A673 (cell line): Measurements from ENCODE around the gene SVIL. TPM values are rescaled to one million over a fixed set of nuclear protein-coding genes. Genes with fewer than 3 reads are reported as not detected.
A peak's percentile ranks its signal among the peaks of the same experiment; 100 is the strongest.
"Not testable (repeated sequence)": the region's sequence is repeated elsewhere in the genome, so short reads cannot be mapped to it uniquely, and the experiment has no call there.

Source experiments
- BruUV-seq: library from RNA; stranded (reverse); fragments of 400-500 nt; replicated peaks from 2 replicates; lab custom pipeline; 2021; lab: Mats Ljungman, UMichigan
- CTCF ChIA-PET: fragments of 300-600 bp; sonication (Branson Sonifier 250); formaldehyde crosslinking; loops from one replicate; lab custom pipeline; 2022; ENCODE audit warnings: antibody characterized with exemption; lab: Charles Lee
- POLR2A ChIA-PET: fragments of 300-600 bp; sonication (Branson Sonifier 250); formaldehyde crosslinking; loops from one replicate; lab custom pipeline; 2022; ENCODE audit warnings: antibody characterized with exemption; ENCODE audit not compliant: low non-redundant PET; lab: Charles Lee
- DNase-seq: peaks from one replicate; pipeline ENCODE4 v3.0.0-alpha.2; 2015; ENCODE audit warnings: low spot score
- H3K27ac ChIP-seq: fragments of 200-600 bp; sonication (generic); 2 replicates; pipeline ENCODE4 v1.5.1; 2016; ENCODE audit warnings: mixed run types, low read depth, mild to moderate bottlenecking, mixed read lengths, antibody characterized with exemption, low read length; ENCODE audit not compliant: poor library complexity, severe bottlenecking
- H3K27me3 ChIP-seq: fragments of 200-600 bp; sonication (generic); replicated peaks from 2 replicates; pipeline ENCODE4 v1.6.1; 2017; ENCODE audit warnings: mixed run types, low read depth, mild to moderate bottlenecking, mixed read lengths, antibody characterized with exemption, low read length; ENCODE audit not compliant: insufficient read depth, poor library complexity
- H3K36me3 ChIP-seq: fragments of 200-600 bp; sonication (generic); 2 replicates; pipeline ENCODE4 v1.6.1; 2016; ENCODE audit warnings: mixed run types, mild to moderate bottlenecking, mixed read lengths, antibody characterized with exemption, low read length; ENCODE audit not compliant: insufficient read depth, poor library complexity, severe bottlenecking
- H3K4me1 ChIP-seq: fragments of 200-600 bp; sonication (generic); 2 replicates; pipeline ENCODE4 v1.6.1; 2017; ENCODE audit warnings: mixed run types, mild to moderate bottlenecking, mixed read lengths, antibody characterized with exemption, low read length; ENCODE audit not compliant: insufficient read depth, poor library complexity, severe bottlenecking
- H3K4me3 ChIP-seq: fragments of 200-600 bp; sonication (generic); 2 replicates; pipeline ENCODE4 v1.5.1; 2016; ENCODE audit warnings: low read depth, mixed run types, mild to moderate bottlenecking, mixed read lengths, low read length; ENCODE audit not compliant: poor library complexity, severe bottlenecking
- H3K9me3 ChIP-seq: fragments of 200-600 bp; sonication (generic); 2 replicates; pipeline ENCODE4 v1.6.1; 2016; ENCODE audit warnings: mixed run types, low read depth, mild to moderate bottlenecking, mixed read lengths, antibody characterized with exemption, low read length; ENCODE audit not compliant: poor library complexity, severe bottlenecking
- EZH2 ChIP-seq: fragments of 200-600 bp; sonication (generic); IDR thresholded peaks from 2 replicates; pipeline ENCODE4 v1.6.1; 2017; ENCODE audit warnings: borderline replicate concordance, low read depth, mild to moderate bottlenecking, mixed read lengths, antibody characterized with exemption, low read length; ENCODE audit not compliant: poor library complexity, severe bottlenecking
- intact Hi-C: fragments of 100-400 bp; cut with micrococcal nuclease; formaldehyde crosslinking; loops from one replicate; pipeline ENCODE4 v1.10.0; 2022; ENCODE audit not compliant: unreplicated experiment
- total RNA-seq: library from RNA; stranded (reverse); gene quantifications from 2 replicates; pipeline ENCODE4 v1.2.3, GENCODE V29; 2021
- TF ChIP-seq, protein P1 (sequence below): fragments of 300-800, 200-600 bp; sonication (generic); conservative IDR thresholded peaks from 2 replicates; pipeline ENCODE4 v1.5.1; 2017; ENCODE audit warnings: low read depth, mild to moderate bottlenecking, antibody characterized with exemption, low read length, moderate library complexity, mixed read lengths

Gene SVIL
- total RNA-seq, 1 experiment from 2014 or later, result 31.9 TPM

DNA sequence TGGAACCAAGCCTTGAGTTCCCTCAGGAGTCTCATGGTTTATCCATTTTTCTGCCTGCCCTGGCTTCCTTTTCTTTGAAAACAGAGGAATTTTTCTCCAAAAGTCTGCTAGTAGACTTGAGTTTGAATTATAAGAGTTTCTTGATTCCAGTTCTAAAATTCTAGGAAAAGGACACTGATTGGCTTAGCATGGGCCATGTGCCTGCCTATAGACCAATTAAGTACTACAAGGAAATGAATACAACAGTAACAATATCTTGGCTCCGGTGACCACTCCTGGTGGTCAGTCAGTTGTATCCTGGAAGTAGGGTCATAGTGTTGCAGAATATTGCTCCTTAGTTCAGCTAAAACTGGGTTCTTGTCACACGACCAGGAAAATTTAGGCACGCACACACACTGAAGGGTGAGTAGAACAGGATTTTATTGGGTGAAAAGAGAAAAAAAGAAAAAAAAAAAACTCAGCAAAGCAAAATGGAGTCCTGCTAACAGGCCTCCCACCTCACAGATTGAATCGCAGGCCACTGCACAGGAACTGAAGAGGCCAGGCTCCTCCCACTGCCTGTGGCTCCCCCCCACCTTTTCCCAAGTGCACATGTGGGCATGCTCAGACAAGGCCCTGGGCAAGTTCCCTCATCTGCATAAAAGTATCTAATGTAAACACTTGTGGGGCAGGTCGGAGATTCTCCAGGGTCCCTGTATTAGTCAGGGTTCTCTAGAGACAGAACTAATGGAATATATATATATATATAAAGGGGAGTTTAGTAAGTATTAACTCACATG, 190.8 kb downstream of the SVIL start:
- peak; percentile 65 for DNase-seq

DNA sequence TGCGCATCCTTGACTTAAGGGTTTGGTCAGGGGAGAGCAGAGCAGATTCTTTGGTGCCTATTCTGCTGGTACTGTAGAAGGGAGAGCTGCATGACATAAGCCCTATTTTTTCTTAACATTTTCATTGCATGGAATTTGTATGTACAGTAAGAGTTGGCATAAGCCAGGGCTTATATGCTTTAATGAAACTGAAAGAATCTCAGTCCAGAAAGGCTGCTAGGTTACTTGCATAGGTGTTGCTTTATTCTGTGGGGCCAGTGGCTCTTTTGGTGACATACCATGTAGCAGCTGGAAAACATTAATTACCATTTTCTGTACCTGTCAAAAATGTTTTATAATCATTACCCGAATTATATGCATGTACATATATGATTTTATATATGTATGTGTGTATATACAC, 193.8 kb downstream of the SVIL start:
- POLR2A ChIA-PET, result no interaction called here
- no peak for TF ChIP-seq EZH2
- TF ChIP-seq, protein P1, sequence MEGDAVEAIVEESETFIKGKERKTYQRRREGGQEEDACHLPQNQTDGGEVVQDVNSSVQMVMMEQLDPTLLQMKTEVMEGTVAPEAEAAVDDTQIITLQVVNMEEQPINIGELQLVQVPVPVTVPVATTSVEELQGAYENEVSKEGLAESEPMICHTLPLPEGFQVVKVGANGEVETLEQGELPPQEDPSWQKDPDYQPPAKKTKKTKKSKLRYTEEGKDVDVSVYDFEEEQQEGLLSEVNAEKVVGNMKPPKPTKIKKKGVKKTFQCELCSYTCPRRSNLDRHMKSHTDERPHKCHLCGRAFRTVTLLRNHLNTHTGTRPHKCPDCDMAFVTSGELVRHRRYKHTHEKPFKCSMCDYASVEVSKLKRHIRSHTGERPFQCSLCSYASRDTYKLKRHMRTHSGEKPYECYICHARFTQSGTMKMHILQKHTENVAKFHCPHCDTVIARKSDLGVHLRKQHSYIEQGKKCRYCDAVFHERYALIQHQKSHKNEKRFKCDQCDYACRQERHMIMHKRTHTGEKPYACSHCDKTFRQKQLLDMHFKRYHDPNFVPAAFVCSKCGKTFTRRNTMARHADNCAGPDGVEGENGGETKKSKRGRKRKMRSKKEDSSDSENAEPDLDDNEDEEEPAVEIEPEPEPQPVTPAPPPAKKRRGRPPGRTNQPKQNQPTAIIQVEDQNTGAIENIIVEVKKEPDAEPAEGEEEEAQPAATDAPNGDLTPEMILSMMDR, result no peak
- no peak for DNase-seq
- CTCF ChIA-PET, result interaction anchor here (0.6 kb wide), 1 partner anchor 301 kb away, joined by 4 read pairs; no protein-coding TSS in a partner anchor
- Histone ChIP-seq H3K4me1 (peaks cover 14% of the 10 kb centered on the region), H3K9me3 (peaks cover 38% of the 10 kb centered on the region), H3K4me3 (no peak overlapping the region), H3K36me3 (peaks cover 8% of the 10 kb centered on the region), H3K27ac (no peak overlapping the region), H3K27me3 (no peaks in the 10 kb centered on the region)
- no TSS peak for BruUV-seq
- intact Hi-C loops, result no loop called here

More for the DNA sequence above, 190.8 kb downstream of the SVIL start:
- Histone ChIP-seq H3K9me3 (peaks cover 9% of the 10 kb centered on the region), H3K4me1 (peaks cover 44% of the 10 kb centered on the region), H3K27ac (peak overlapping the region; percentile 9), H3K36me3 (peaks cover 3% of the 10 kb centered on the region), H3K27me3 (no peaks in the 10 kb centered on the region), H3K4me3 (no peak overlapping the region)
- TF ChIP-seq, protein P1, result no peak
- TF ChIP-seq EZH2, result no peak
- intact Hi-C loops, result no loop called here
- CTCF ChIA-PET, result no interaction called here
- no TSS peak for BruUV-seq
- POLR2A ChIA-PET, result no interaction called here

DNA sequence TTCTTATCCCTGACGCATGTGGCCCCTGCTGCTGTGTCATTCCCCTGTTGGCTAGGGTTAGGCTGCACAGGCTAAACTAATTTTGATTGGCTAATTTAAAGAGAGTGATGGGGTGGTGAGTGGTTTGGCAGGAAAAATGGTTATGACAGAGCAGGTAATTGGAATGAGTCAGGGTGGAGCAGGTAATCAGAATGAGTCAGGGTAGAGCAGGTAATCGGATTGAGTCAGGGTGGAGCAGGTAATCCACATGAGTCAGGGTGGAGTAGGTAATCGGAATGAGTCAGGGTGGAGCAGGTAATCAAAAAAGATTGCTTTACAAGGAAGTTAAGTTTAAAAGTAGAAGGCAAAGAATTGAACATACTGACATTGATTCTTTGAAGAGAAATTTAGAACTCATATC, 195.8 kb downstream of the SVIL start:
- BruUV-seq, intact Hi-C loops, H3K4me3 ChIP-seq, H3K36me3 ChIP-seq, CTCF ChIA-PET, H3K27ac ChIP-seq, H3K27me3 ChIP-seq, H3K4me1 ChIP-seq, DNase-seq: not testable (repeated sequence)
- peaks cover 56% of the 10 kb centered on the region for H3K9me3 ChIP-seq
- POLR2A ChIA-PET, result interaction anchor here (0.6 kb wide), 1 partner anchor 10 kb away, joined by 3 read pairs; no protein-coding TSS in a partner anchor

DNA sequence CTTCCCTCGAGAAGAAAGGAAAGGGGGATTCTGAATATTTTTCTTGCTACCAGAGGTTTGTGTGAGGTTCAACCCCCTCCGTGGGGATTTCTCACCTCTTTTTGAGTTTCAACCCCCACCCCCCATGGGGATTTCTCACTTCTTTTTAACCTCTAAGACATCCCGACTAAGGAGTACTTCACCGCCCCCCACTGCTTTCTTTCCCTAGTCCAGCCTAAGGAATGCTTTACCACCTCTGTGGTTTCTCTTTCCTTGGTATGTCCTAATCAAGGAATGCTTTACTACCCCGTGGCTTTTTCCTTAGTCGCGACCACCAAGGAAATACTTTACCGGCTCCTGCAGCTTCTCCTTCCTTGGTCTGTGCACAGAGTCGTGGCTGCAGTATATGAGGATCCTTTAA, 196.5 kb downstream of the SVIL start:
- CTCF ChIA-PET, result no interaction called here
- no TSS peak for BruUV-seq

More for the DNA sequence above, 196.5 kb downstream of the SVIL start:
- Histone ChIP-seq H3K27me3 (no peaks in the 10 kb centered on the region), H3K9me3 (peaks cover 60% of the 10 kb centered on the region), H3K27ac (no peak overlapping the region), H3K4me3 (no peak overlapping the region), H3K4me1 (peaks cover 8% of the 10 kb centered on the region), H3K36me3 (peaks cover 6% of the 10 kb centered on the region)
- no peak for DNase-seq
- POLR2A ChIA-PET, result no interaction called here
- intact Hi-C loops, result no loop called here
- TF ChIP-seq, protein P1, result no peak
- no peak for TF ChIP-seq EZH2
